Fibroblast of pulmonary artery (primary cell): Measurements from ENCODE around the gene BHLHE40.
"Not testable (repeated sequence)": the region's sequence is repeated elsewhere in the genome, so short reads cannot be mapped to it uniquely, and the experiment has no call there.

Experiments
- DNase-seq: peaks from one replicate; pipeline ENCODE4 v3.0.0-alpha.2; 2010; ENCODE audit warnings: low read depth
- H3K4me3 ChIP-seq: replicated peaks from 2 replicates; pipeline ENCODE4 v1.5.1; 2011; ENCODE audit warnings: low read depth, mild to moderate bottlenecking, control low read depth, low read length, moderate library complexity
- CTCF ChIP-seq: IDR thresholded peaks from 2 replicates; pipeline ENCODE4 v1.5.1; 2011; ENCODE audit warnings: mild to moderate bottlenecking, control low read depth, low read length, inconsistent platforms; ENCODE audit errors: missing control alignments

BHLHE40 gene

GRCh38 chr3:4957978-4958377 lies 21.3 kb upstream of the BHLHE40 start:
- no peak for DNase-seq
- no peak for TF ChIP-seq CTCF
- H3K4me3 ChIP-seq = no peak overlapping the region

GRCh38 chr3:4959180-4959579 lies 20.1 kb upstream of the BHLHE40 start:
- no peak overlapping the region for H3K4me3 ChIP-seq
- TF ChIP-seq CTCF = no peak
- DNase-seq = no peak

GRCh38 chr3:4961865-4962264 lies 17.4 kb upstream of the BHLHE40 start:
- DNase-seq, H3K4me3 ChIP-seq: not testable (repeated sequence)

- no peak for TF ChIP-seq CTCF
- H3K4me3 ChIP-seq = no peak overlapping the region
- no peak for DNase-seq
These were observed 15.3 kb upstream of the BHLHE40 start for GRCh38 chr3:4963669-4964570.

- DNase-seq, H3K4me3 ChIP-seq: not testable (repeated sequence)
These were observed 13.2 kb upstream of the BHLHE40 start for GRCh38 chr3:4966006-4966405.

- DNase-seq = not testable (repeated sequence)
These were observed 11.6 kb upstream of the BHLHE40 start for GRCh38 chr3:4967683-4968082.

GRCh38 chr3:4971437-4971836 lies 7.8 kb upstream of the BHLHE40 start:
- DNase-seq, H3K4me3 ChIP-seq: not testable (repeated sequence)

More at GRCh38 chr3:4967683-4968082, 11.6 kb upstream of the BHLHE40 start:
- not testable (repeated sequence) for H3K4me3 ChIP-seq

GRCh38 chr3:4971838-4972237 lies 7.4 kb upstream of the BHLHE40 start:
- DNase-seq = no peak
- TF ChIP-seq CTCF = no peak
- H3K4me3 ChIP-seq = no peak overlapping the region
